Keratinocyte (primary cell): ENCODE measurements around the gene GPC5. TPM values are rescaled to one million over a fixed set of nuclear protein-coding genes. Genes with fewer than 3 reads are reported as not detected.

Experiments
- DNase-seq: peaks from one replicate; pipeline ENCODE4 v3.0.0-alpha.2; 2011; ENCODE audit warnings: low read depth, missing footprints, low spot score
- FAIRE-seq: peaks from 2 replicates; lab custom pipeline; 2011; peaks lifted over from hg19 to GRCh38; lab: Jason Lieb, UNC
- H2AFZ ChIP-seq: 2 replicates; pipeline ENCODE4 v1.6.0; 2012; ENCODE audit warnings: low read length, control low read depth, inconsistent platforms; ENCODE audit not compliant: control insufficient read depth
- H3K27ac ChIP-seq: 2 replicates; pipeline ENCODE4 v1.5.1; 2011; ENCODE audit warnings: low read length; ENCODE audit not compliant: control insufficient read depth, insufficient read depth
- H3K27me3 ChIP-seq: 3 replicates; pipeline ENCODE4 v1.6.0; 2011; ENCODE audit warnings: low read length; ENCODE audit not compliant: control insufficient read depth, insufficient read depth; ENCODE audit errors: extremely low read depth
- H3K36me3 ChIP-seq, 2 experiments: 2 replicates in 1 of 2; 3 replicates in 1 of 2; pipeline ENCODE4 v1.5.1; 2011; ENCODE audit warnings: low read length in 2 of 2, mild to moderate bottlenecking in 1 of 2; ENCODE audit not compliant: control insufficient read depth in 2 of 2, insufficient read depth in 2 of 2; ENCODE audit errors: extremely low read depth in 1 of 2
- H3K4me1 ChIP-seq: 3 replicates; pipeline ENCODE4 v1.5.1; 2011; ENCODE audit warnings: low read length; ENCODE audit not compliant: control insufficient read depth, insufficient read depth; ENCODE audit errors: extremely low read depth
- H3K4me2 ChIP-seq: 3 replicates; pipeline ENCODE4 v1.6.0; 2011; ENCODE audit warnings: low read depth, low read length; ENCODE audit not compliant: control insufficient read depth, insufficient read depth; ENCODE audit errors: extremely low read depth
- H3K4me3 ChIP-seq, 3 experiments: fragments of 200-600 bp in 1 of 3; sonication (generic) in 1 of 3; 2 replicates in 2 of 3; 3 replicates in 1 of 3; pipeline ENCODE4 v1.5.1; 2011 to 2016; ENCODE audit warnings: low read length in 3 of 3, mild to moderate bottlenecking in 3 of 3, control low read depth in 2 of 3, inconsistent platforms in 1 of 3, low read depth in 1 of 3, mixed read lengths in 1 of 3, mixed run types in 1 of 3, moderate library complexity in 1 of 3; ENCODE audit not compliant: control insufficient read depth in 2 of 3, insufficient read depth in 2 of 3; ENCODE audit errors: extremely low read depth in 1 of 3
- H3K79me2 ChIP-seq: 2 replicates; pipeline ENCODE4 v1.6.0; 2012; ENCODE audit warnings: low read length; ENCODE audit not compliant: control insufficient read depth, insufficient read depth
- H3K9ac ChIP-seq: 3 replicates; pipeline ENCODE4 v1.6.0; 2011; ENCODE audit warnings: low read length; ENCODE audit not compliant: control insufficient read depth, insufficient read depth; ENCODE audit errors: extremely low read depth
- H3K9me1 ChIP-seq: 3 replicates; pipeline ENCODE4 v1.6.0; 2011; ENCODE audit warnings: low read length; ENCODE audit not compliant: control insufficient read depth, insufficient read depth; ENCODE audit errors: extremely low read depth
- H3K9me3 ChIP-seq: 2 replicates; pipeline ENCODE4 v1.5.1; 2012; ENCODE audit warnings: low read depth, low read length; ENCODE audit not compliant: control insufficient read depth
- H4K20me1 ChIP-seq: 3 replicates; pipeline ENCODE4 v1.6.0; 2011; ENCODE audit warnings: low read length; ENCODE audit not compliant: control insufficient read depth, insufficient read depth; ENCODE audit errors: extremely low read depth
- EZH2 ChIP-seq: IDR thresholded peaks from one replicate; pipeline ENCODE4 v1.6.1; 2012; ENCODE audit warnings: inconsistent platforms, mild to moderate bottlenecking, low read length, moderate library complexity
- dilution Hi-C: fragments of 300-500 bp; cut with MboI; formaldehyde crosslinking; loops from one replicate; pipeline ENCODE4 v1.7.0; 2020; ENCODE audit warnings: low sequenced_read_pairs; ENCODE audit not compliant: extremely low pct_ligation_motif_present
- polyA plus RNA-seq, 5 experiments: library from polyadenylated mRNA; depleted of rRNA in 3 of 5; stranded (reverse) in 3 of 5; stranded (forward) in 1 of 5; unstranded in 1 of 5; fragments of >200 nt; gene quantifications; 1 replicate in 1 of 5; 2 replicates in 3 of 5; 3 replicates in 1 of 5; pipeline versions ENCODE4 v1.2.1 to v1.2.3, GENCODE V29; 2011 to 2012; ENCODE audit warnings: missing spikeins in 2 of 5, low read depth in 1 of 5, low replicate concordance in 1 of 5
- TF ChIP-seq, protein P1 (sequence below), 3 experiments: IDR thresholded peaks in 1 of 3; conservative IDR thresholded peaks in 1 of 3; optimal IDR thresholded peaks in 1 of 3; 2 replicates in 2 of 3; 3 replicates in 1 of 3; pipeline versions ENCODE3 to v1.5.1; 2011; ENCODE audit warnings: low read length in 3 of 3, mild to moderate bottlenecking in 3 of 3, moderate library complexity in 2 of 3, control low read depth in 1 of 3, inconsistent platforms in 1 of 3; ENCODE audit not compliant: insufficient read depth in 2 of 3; ENCODE audit errors: extremely low read depth in 1 of 3

Gene GPC5
- polyA plus RNA-seq, 1 donor (not counting 4 experiments of a cell fraction or from before 2014, with no cell fraction given), result 0.10 TPM

DNA sequence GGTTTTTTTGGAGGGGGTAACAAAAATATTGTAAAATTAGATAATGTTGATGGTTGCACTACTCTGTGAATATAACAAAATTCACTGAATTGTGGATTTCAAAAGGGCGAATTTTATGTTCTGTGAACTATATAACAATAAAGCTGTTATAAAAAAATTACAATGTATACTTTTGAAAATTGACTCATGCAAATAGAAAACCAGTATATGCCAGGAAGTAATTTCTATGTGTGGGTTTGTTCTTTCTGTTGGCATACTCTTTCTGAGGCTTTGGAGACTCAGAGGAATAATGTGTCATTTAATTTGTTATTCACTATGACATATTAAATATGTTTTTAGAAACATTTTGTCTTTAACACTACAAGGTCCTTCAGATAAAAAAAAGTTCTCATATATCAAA is 310.1 kb downstream of the GPC5 start:
- H3K4me1 ChIP-seq, result no peaks in the 10 kb centered on the region
- DNase-seq, result no peak
- no peak for TF ChIP-seq EZH2
- TF ChIP-seq, protein P1, sequence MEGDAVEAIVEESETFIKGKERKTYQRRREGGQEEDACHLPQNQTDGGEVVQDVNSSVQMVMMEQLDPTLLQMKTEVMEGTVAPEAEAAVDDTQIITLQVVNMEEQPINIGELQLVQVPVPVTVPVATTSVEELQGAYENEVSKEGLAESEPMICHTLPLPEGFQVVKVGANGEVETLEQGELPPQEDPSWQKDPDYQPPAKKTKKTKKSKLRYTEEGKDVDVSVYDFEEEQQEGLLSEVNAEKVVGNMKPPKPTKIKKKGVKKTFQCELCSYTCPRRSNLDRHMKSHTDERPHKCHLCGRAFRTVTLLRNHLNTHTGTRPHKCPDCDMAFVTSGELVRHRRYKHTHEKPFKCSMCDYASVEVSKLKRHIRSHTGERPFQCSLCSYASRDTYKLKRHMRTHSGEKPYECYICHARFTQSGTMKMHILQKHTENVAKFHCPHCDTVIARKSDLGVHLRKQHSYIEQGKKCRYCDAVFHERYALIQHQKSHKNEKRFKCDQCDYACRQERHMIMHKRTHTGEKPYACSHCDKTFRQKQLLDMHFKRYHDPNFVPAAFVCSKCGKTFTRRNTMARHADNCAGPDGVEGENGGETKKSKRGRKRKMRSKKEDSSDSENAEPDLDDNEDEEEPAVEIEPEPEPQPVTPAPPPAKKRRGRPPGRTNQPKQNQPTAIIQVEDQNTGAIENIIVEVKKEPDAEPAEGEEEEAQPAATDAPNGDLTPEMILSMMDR (optimal IDR thresholded peaks at IDR 0.05 in 1 of 3, IDR thresholded peaks at IDR 0.05 in 1 of 3, conservative IDR thresholded peaks at IDR 0.05 in 1 of 3; ENCODE audit: extremely low read depth in 1 of 3, insufficient read depth in 2 of 3, low read length in 3 of 3), result no peak
- H3K4me2 ChIP-seq, result no peak overlapping the region
- H4K20me1 ChIP-seq, result no peaks in the 10 kb centered on the region
- no peak overlapping the region for H3K27ac ChIP-seq
- H3K9me1 ChIP-seq, result no peaks in the 10 kb centered on the region
- H3K27me3 ChIP-seq, result no peaks in the 10 kb centered on the region
- H3K79me2 ChIP-seq, result no peaks in the 10 kb centered on the region
- H2AFZ ChIP-seq, result no peak overlapping the region
- no peak overlapping the region for H3K4me3 ChIP-seq
- dilution Hi-C loops, result no loop called here
- no peaks in the 10 kb centered on the region for H3K9me3 ChIP-seq
- no peaks in the 10 kb centered on the region for H3K36me3 ChIP-seq
- no peak overlapping the region for H3K9ac ChIP-seq
- FAIRE-seq, result no peak

DNA sequence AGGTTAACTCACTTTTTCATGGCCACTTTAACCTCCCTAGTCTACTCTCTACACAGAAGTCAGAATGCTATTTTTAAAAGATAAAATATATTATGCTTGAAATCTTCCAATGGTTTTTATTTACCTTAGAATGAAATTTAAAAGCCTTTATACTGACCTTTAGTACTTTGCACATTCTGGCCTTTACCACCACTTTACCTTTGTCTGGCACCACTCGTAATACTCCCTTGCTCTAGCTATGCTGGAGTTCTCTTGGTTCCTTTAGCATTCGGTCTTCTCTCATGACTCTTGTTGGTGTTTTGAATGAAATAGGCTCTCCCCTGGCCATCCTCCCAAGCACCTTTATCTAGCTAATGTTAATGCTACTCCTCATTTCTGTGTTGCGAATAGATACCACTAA is 310.8 kb downstream of the GPC5 start:
- no peak for FAIRE-seq
- TF ChIP-seq EZH2, result no peak
- TF ChIP-seq, protein P1 (optimal IDR thresholded peaks at IDR 0.05 in 1 of 3, IDR thresholded peaks at IDR 0.05 in 1 of 3, conservative IDR thresholded peaks at IDR 0.05 in 1 of 3; ENCODE audit: extremely low read depth in 1 of 3, insufficient read depth in 2 of 3, low read length in 3 of 3), result no peak
- dilution Hi-C loops, result no loop called here

More for the DNA sequence above, 310.8 kb downstream of the GPC5 start:
- Histone ChIP-seq H3K36me3 (no peaks in the 10 kb centered on the region), H3K4me1 (no peaks in the 10 kb centered on the region), H3K4me3 (no peak overlapping the region), H3K9me3 (no peaks in the 10 kb centered on the region), H3K79me2 (no peaks in the 10 kb centered on the region), H4K20me1 (no peaks in the 10 kb centered on the region), H3K9me1 (no peaks in the 10 kb centered on the region), H2AFZ (no peak overlapping the region), H3K27me3 (no peaks in the 10 kb centered on the region), H3K9ac (no peak overlapping the region), H3K4me2 (no peak overlapping the region), H3K27ac (no peak overlapping the region)
- DNase-seq, result no peak
